NCI-H1048 (cell line): ENCODE data around the gene MTFP1.
"Not testable (repeated sequence)": the region's sequence is repeated elsewhere in the genome, so short reads cannot be mapped to it uniquely, and the experiment has no call there.

Experiments used
- DNase-seq: peaks from one replicate; lab custom pipeline; 2025; lab: John Stamatoyannopoulos, UW

The MTFP1 gene

DNA sequence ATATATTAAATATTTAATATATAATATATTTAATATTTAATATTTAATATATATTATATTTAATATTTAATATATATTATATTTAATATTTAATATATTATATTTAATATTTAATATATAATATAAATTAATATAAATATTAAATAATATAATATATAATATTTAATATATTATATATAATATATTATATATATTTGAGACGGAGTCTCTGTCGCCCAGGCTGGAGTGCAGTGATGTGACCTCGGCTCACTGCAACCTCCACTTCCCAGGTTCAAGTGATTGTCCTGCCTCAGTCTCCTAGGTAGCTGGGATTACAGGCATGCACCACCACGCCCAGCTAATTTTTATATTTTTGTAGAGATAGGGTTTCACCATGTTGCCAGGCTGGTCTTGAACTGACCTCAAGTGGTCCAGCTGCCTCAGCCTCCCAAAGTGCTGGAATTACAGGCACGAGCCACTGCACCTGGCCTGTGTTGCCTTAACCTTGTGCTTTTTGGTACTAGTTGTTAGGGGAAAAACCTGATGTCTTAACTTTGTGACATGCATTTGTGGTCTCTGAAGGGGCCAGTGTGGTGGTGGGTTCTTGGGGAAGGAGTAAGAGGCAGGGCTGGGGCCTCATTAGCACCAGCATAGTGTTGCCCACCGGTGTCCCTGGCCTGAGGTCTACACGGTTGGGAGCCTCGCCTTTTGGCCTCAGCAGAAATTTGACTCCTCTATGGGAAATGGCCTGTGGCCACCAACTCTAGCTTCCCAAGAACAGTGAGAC lies 29.7 kb downstream of the MTFP1 start:
- no peak for DNase-seq

- no peak for DNase-seq
Observed at GRCh38 chr22:30457981-30458380, 32.4 kb downstream of the MTFP1 start.

DNA sequence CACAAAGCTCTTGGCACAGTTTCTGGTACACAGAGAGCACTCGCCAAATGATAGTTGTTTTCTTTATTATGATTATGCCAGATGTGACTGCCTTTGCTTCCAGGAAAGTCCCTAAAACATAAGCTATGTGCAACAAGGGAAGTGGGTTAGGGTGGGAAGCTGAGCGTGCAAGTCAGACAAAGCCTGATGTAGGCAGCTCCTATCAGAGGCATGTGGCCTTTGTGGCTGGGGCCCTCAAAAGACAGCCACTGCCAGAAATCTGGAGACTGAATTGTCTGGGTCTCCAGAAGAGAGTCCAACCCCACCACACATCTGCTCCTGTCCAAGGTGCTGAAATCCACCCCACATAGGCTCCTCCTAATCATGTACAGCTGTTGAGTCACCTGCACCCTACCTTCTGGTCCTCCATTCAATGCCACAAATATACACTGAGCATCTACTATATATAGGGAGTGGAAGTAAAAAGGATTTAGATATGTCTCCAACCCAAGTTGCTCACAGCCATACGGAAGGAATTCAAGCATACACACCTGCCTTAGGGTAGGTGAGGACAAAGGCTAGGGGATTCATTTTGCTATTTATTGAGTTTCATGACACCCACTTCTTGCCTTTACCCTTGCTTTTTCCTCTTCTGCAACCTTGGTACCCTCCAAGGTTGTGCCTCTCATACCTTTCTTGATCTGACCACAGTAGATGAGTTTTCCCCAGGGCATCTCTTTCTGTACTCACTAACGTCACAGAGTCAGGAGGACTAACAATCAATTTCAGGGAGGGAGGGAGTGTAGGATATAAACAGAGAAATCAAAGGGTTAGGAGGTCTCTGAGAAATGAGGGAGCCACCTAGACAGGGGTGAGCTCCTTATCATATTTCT lies 33.8 kb downstream of the MTFP1 start:
- DNase-seq, result no peak

DNA sequence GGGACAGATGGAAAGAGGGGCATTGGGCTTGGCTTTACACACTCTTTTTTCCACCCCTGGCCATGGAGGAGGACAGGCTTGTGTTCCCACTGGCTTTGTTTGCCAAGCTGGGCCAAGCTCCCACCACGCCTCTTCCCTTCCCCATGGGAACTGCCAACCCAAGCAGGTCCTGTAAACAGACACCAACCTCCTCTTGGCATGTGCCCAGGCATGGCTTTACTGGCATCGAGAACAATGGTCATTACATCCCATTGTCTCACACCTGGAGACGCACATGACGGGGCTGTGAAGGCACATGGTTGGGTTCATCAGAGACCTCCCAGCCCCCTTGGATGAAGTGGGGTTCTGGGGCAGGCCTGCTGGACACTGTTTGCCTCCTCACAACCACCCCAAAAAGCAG lies 34.6 kb downstream of the MTFP1 start:
- no peak for DNase-seq

DNA sequence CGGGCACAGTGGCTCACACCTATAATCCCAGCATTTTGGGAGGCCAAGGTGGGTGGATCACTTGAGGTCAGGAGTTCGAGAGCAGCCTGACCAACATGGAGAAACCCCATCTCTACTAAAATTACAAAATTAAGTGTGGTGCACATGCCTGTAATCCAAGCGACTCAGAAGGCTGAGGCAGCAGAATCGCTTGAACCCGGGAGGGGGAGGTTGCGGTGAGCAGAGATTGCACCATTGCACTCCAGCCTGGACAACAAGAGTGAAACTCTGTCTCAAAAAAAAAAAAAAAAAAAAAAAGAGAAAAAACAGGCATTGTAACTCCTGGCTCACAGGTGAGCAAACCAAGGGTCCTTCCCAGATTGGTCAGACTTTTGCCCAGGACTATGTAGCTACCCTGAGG lies 35.0 kb downstream of the MTFP1 start:
- DNase-seq, result not testable (repeated sequence)

- DNase-seq, result no peak
Observed at GRCh38 chr22:30469165-30469564, 43.6 kb downstream of the MTFP1 start.

- no peak for DNase-seq
Observed at GRCh38 chr22:30470655-30471054, 45.1 kb downstream of the MTFP1 start.

DNA sequence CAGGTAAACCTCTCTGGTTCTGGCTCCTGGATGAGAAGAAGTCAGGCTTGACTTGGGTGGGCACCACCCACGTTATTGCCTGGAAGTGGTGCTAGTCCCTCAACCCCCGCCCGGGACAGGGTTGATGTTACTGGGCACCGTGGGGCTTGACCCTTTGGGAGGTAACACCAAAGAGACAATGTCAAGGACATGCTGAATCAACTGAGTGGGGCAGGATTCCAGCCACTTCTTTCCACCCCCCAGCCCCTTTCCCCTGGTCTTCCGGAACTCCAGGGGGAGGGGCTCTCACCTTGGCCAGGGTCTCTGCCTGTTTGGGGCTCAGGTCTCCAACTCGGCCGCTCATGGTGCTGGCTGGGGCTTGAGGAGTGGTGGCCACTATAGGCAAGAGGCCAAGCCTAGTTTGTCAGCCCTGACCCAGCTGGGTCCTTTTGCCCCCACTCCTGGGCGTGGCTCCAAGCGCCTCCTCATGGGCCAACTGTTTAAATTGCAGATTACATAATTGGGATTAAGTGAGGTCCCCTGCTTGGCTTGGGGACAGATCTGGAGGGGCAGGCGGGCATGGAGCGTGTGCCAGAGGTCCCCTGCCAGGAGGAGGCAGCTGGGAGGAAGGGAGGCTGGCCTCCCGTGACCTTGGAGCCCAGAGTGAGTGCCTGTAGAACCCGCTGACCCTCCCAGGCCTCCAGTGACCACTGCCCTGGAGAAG lies 46.2 kb downstream of the MTFP1 start, which contains the start of gene SEC14L3:
TSS of gene SEC14L3 (minus strand) at position 402 of the 703 bp plus-strand sequence. CDS start at position 343, 59 bp downstream.
- DNase-seq, result no peak

GRCh38 chr22:30472994-30473720 lies 47.6 kb downstream of the MTFP1 start:
- no peak for DNase-seq

DNA sequence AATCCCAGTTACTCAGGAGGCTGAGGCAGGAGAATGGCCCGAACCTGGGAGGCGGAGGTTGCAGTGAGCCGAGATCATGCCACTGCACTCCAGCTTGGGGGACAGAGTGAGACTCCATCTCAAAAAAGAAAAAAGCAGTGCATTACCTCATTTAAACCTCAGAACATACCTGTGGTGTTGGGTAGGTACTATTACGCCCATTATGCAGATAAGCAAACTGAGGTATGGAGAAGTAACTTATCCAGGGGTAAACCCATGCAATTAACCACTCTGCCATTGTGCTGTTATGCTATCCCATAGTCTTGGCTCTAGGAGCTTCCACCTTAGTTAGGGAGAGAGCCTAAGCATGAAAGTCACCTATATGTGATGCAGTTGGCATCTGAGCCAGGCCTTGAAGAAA lies 48.6 kb downstream of the MTFP1 start:
- DNase-seq, result no peak

DNA sequence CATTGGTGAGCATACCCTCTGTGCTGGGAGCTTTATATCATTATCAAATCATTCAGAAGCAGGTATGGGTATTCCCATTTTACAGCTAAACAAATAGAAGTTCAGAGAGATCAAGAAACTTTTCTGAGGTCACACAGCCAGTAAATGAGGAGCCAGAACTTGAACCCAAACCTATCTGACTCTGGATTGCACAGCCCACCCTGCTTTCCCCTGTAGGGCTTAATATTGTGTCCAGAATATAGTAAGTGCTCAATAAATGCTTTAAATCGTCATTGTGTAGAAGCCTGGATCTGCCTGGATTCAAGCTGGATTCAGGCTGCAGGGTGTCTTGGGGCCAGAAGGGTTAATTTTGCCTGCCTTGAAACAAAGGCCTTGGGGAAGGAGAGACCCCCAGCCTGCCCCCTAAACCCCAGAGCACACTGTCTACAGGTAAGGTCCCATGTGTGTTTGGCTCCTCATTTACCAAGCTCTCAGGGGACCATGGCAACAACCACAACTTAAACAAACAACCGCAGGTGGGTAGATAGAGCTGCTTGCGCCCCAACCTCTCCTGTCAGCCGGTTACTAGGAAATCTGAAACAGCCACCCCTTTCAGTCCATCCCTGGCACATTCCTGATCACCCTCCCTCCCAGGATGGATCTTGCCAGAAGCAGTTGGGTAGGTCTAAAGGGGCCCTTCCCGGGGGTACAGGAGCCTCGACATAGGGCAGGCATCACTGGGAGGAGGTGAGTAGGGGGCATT lies 49.3 kb downstream of the MTFP1 start:
- no peak for DNase-seq
